Activated effector memory CD4-positive, alpha-beta T cell treated with anti-CD3 and anti-CD28 coated beads, Interleukin-2, amount 50 U/mL, for 16 hours (primary cell): Measurements from ENCODE around the gene SOX8.
A peak's percentile ranks its signal among the peaks of the same experiment; 100 is the strongest.
"Not testable (repeated sequence)": the region's sequence is repeated elsewhere in the genome, so short reads cannot be mapped to it uniquely, and the experiment has no call there.

Experiments
- DNase-seq: peaks from one replicate; pipeline ENCODE4 v3.0.0-alpha.2; 2020

SOX8 gene

GRCh38 chr16:955766-956165 is 25.8 kb upstream of the SOX8 start:
- not testable (repeated sequence) for DNase-seq

GRCh38 chr16:959232-960040 is 22.1 kb upstream of the SOX8 start:
- DNase-seq, result no peak

GRCh38 chr16:962366-962765 is 19.2 kb upstream of the SOX8 start:
- DNase-seq, result no peak

- no peak for DNase-seq
Measured at GRCh38 chr16:962901-963814, 18.4 kb upstream of the SOX8 start.

GRCh38 chr16:963913-964312 is 17.7 kb upstream of the SOX8 start:
- DNase-seq, result no peak

- DNase-seq, result peak; percentile 91
Measured at GRCh38 chr16:964356-965035, 17.1 kb upstream of the SOX8 start.

- no peak for DNase-seq
Measured at GRCh38 chr16:965036-965395, 16.6 kb upstream of the SOX8 start.

- DNase-seq, result no peak
Measured at GRCh38 chr16:965487-965886, 16.1 kb upstream of the SOX8 start.

- DNase-seq, result no peak
Measured at GRCh38 chr16:966035-966434, 15.5 kb upstream of the SOX8 start.

GRCh38 chr16:966505-966904 is 15.1 kb upstream of the SOX8 start:
- no peak for DNase-seq

GRCh38 chr16:967077-967541 is 14.5 kb upstream of the SOX8 start:
- DNase-seq, result no peak

- DNase-seq, result no peak
Measured at GRCh38 chr16:967546-968295, 13.8 kb upstream of the SOX8 start.

- no peak for DNase-seq
Measured at GRCh38 chr16:968620-969019, 12.9 kb upstream of the SOX8 start.

- no peak for DNase-seq
Measured at GRCh38 chr16:969508-970385, 11.8 kb upstream of the SOX8 start.

- DNase-seq, result no peak
Measured at GRCh38 chr16:970386-970765, 11.2 kb upstream of the SOX8 start.

- DNase-seq, result peak; percentile 99
Measured at GRCh38 chr16:970766-971581, 10.6 kb upstream of the SOX8 start, which contains the start of gene LMF1. Gene LMF1, minus strand, starts transcription at chr16:970984. Its CDS starts 4 bp downstream, at chr16:970980.

- DNase-seq, result no peak
Measured at GRCh38 chr16:971582-971905, 10.0 kb upstream of the SOX8 start.

- DNase-seq, result no peak
Measured at GRCh38 chr16:971981-972315, 9.6 kb upstream of the SOX8 start.

GRCh38 chr16:972316-973002 is 9.1 kb upstream of the SOX8 start:
- no peak for DNase-seq

GRCh38 chr16:973366-973765 is 8.2 kb upstream of the SOX8 start:
- DNase-seq, result no peak
